ENCODE data around the gene NPIPA8.
"Not testable (repeated sequence)": the region's sequence is repeated elsewhere in the genome, so short reads cannot be mapped to it uniquely, and the experiment has no call there.

The NPIPA8 gene

GRCh38 chr16:18307241-18307640 is 29.3 kb downstream of the NPIPA8 start:
- H3K4me3 ChIP-seq (ENCODE audit: low read length); H3K36me3 ChIP-seq (ENCODE audit: control insufficient read depth, insufficient read depth, low read length); H3K4me1 ChIP-seq (ENCODE audit: control insufficient read depth, insufficient read depth, low read length); H3K27ac ChIP-seq (ENCODE audit: low read depth, low read length); H3K9ac ChIP-seq (ENCODE audit: low read length); H3K27me3 ChIP-seq (ENCODE audit: control insufficient read depth, insufficient read depth, low read length): not testable (repeated sequence)

DNA sequence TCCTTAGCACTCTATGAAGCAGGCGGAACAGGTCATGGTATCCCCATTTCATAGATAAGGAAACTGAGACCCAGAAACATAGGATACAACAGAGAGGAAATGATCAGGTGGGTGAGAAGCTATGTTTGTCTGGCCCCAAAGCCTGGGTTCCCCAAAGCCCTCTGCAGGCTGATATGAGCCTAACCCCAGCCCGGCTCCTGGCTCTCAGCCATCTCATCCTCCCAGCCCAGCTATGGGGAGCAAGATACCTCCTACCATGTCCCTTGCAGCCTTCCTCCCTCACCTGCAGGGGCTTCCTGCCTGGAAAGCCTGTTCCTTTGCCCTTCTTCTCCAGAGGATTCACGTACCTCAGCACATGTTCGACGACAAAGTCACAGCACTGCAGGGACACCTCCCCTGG is 30.5 kb downstream of the NPIPA8 start:
- H3K4me1 ChIP-seq (ENCODE audit: control insufficient read depth, insufficient read depth, low read length); H3K27me3 ChIP-seq (ENCODE audit: control insufficient read depth, insufficient read depth, low read length); H3K36me3 ChIP-seq (ENCODE audit: control insufficient read depth, insufficient read depth, low read length); H3K9ac ChIP-seq (ENCODE audit: low read length); H3K27ac ChIP-seq (ENCODE audit: low read depth, low read length); H3K4me3 ChIP-seq (ENCODE audit: low read length): not testable (repeated sequence)

GRCh38 chr16:18303059-18303706 is 33.4 kb downstream of the NPIPA8 start:
- H3K27ac ChIP-seq (ENCODE audit: low read depth, low read length); H3K9ac ChIP-seq (ENCODE audit: low read length); H3K36me3 ChIP-seq (ENCODE audit: control insufficient read depth, insufficient read depth, low read length); H3K4me1 ChIP-seq (ENCODE audit: control insufficient read depth, insufficient read depth, low read length); H3K27me3 ChIP-seq (ENCODE audit: control insufficient read depth, insufficient read depth, low read length); H3K4me3 ChIP-seq (ENCODE audit: low read length): not testable (repeated sequence)

GRCh38 chr16:18297714-18298113 is 38.8 kb downstream of the NPIPA8 start:
- not testable (repeated sequence) for H3K27ac ChIP-seq (ENCODE audit: low read depth, low read length); H3K4me1 ChIP-seq (ENCODE audit: control insufficient read depth, insufficient read depth, low read length); H3K4me3 ChIP-seq (ENCODE audit: low read length); H3K9ac ChIP-seq (ENCODE audit: low read length); H3K36me3 ChIP-seq (ENCODE audit: control insufficient read depth, insufficient read depth, low read length); H3K27me3 ChIP-seq (ENCODE audit: control insufficient read depth, insufficient read depth, low read length)

- H3K27me3 ChIP-seq (ENCODE audit: control insufficient read depth, insufficient read depth, low read length); H3K4me3 ChIP-seq (ENCODE audit: low read length); H3K9ac ChIP-seq (ENCODE audit: low read length); H3K27ac ChIP-seq (ENCODE audit: low read depth, low read length); H3K36me3 ChIP-seq (ENCODE audit: control insufficient read depth, insufficient read depth, low read length); H3K4me1 ChIP-seq (ENCODE audit: control insufficient read depth, insufficient read depth, low read length): not testable (repeated sequence)
Observed at GRCh38 chr16:18296931-18297330, 39.6 kb downstream of the NPIPA8 start.

DNA sequence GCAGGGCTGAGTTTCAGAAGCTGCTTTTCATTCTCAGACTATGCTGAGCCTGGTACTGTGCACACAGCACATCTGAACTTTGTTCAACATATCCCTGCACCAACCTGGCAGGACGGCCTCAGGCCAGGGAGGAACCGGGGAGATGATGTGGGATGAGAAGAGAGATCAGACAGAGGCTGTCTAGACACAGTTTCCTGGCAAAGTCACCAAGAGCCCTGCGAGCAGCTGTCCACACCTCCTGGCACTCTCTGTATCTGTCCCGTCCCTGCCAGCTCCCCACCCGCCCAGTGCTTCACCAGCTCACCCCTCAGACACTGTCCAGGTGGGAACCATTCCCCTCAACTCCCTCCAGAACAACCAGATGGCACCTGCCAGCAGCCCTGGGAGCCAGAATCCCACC is 42.2 kb downstream of the NPIPA8 start:
- H3K27me3 ChIP-seq (ENCODE audit: control insufficient read depth, insufficient read depth, low read length); H3K9ac ChIP-seq (ENCODE audit: low read length); H3K27ac ChIP-seq (ENCODE audit: low read depth, low read length); H3K4me3 ChIP-seq (ENCODE audit: low read length); H3K36me3 ChIP-seq (ENCODE audit: control insufficient read depth, insufficient read depth, low read length); H3K4me1 ChIP-seq (ENCODE audit: control insufficient read depth, insufficient read depth, low read length): not testable (repeated sequence)

DNA sequence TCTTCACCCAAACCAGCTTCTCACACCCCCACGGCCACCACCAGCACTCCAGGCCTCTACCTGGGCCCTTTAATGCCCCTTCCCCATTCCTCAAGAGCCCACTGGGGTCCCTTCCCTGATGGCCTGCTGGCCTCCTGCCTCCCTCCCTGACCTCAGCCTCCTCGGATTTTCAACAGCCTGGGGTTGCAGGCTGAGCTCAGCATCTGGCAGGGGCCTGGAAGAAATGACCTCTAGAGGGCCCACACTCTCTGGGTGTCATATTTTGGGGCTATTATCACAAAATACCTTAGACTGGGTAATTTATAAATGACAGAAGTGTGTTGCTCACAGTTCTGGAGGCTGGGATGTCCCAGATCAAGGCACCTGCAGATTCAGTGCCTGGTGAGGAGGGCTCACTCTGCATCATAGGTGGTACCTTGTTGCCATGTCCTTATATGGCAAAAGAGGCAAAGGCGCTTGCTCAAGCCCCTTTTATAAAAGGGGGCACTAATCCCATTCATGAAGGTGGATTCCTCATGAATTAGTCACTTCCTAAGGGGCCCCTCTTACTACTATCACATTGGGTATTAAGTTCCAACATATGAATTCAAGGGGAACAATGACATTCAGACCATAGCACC is 43.1 kb downstream of the NPIPA8 start:
- H3K36me3 ChIP-seq (ENCODE audit: control insufficient read depth, insufficient read depth, low read length); H3K27me3 ChIP-seq (ENCODE audit: control insufficient read depth, insufficient read depth, low read length); H3K4me3 ChIP-seq (ENCODE audit: low read length): not testable (repeated sequence)

GRCh38 chr16:18290959-18291358 is 45.6 kb downstream of the NPIPA8 start:
- not testable (repeated sequence) for H3K36me3 ChIP-seq (ENCODE audit: control insufficient read depth, insufficient read depth, low read length); H3K4me1 ChIP-seq (ENCODE audit: control insufficient read depth, insufficient read depth, low read length); H3K4me3 ChIP-seq (ENCODE audit: low read length); H3K9ac ChIP-seq (ENCODE audit: low read length); H3K27ac ChIP-seq (ENCODE audit: low read depth, low read length); H3K27me3 ChIP-seq (ENCODE audit: control insufficient read depth, insufficient read depth, low read length)

More for the DNA sequence above, 43.1 kb downstream of the NPIPA8 start:
- H3K4me1 ChIP-seq (ENCODE audit: control insufficient read depth, insufficient read depth, low read length); H3K27ac ChIP-seq (ENCODE audit: low read depth, low read length); H3K9ac ChIP-seq (ENCODE audit: low read length): not testable (repeated sequence)

DNA sequence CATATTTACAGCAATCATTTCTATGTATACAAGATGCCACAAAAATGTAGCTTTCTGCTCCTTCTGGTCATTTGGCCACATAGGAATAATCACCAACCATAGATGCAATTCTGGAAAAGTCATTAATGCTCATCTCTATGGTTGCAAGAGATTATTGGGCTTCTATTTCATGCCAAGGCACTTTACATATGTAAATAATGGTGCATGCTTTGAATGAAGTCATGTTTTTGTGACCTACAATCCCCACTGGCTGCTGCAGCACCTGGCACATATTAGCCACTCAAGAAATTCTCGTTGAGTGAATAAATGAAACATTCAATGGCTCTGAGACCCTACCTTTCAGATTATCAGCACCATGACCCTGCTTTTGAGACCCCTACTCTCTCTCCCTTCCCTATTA is 50.2 kb downstream of the NPIPA8 start:
- not testable (repeated sequence) for H3K36me3 ChIP-seq (ENCODE audit: control insufficient read depth, insufficient read depth, low read length)

GRCh38 chr16:18280319-18280718 is 56.2 kb downstream of the NPIPA8 start:
- not testable (repeated sequence) for H3K4me3 ChIP-seq (ENCODE audit: low read length); H3K4me1 ChIP-seq (ENCODE audit: control insufficient read depth, insufficient read depth, low read length); H3K9ac ChIP-seq (ENCODE audit: low read length); H3K27ac ChIP-seq (ENCODE audit: low read depth, low read length); H3K36me3 ChIP-seq (ENCODE audit: control insufficient read depth, insufficient read depth, low read length); H3K27me3 ChIP-seq (ENCODE audit: control insufficient read depth, insufficient read depth, low read length)

More for the DNA sequence above, 50.2 kb downstream of the NPIPA8 start:
- H3K9ac ChIP-seq (ENCODE audit: low read length); H3K4me1 ChIP-seq (ENCODE audit: control insufficient read depth, insufficient read depth, low read length); H3K4me3 ChIP-seq (ENCODE audit: low read length); H3K27me3 ChIP-seq (ENCODE audit: control insufficient read depth, insufficient read depth, low read length); H3K27ac ChIP-seq (ENCODE audit: low read depth, low read length): not testable (repeated sequence)

- H3K4me3 ChIP-seq (ENCODE audit: low read length); H3K27ac ChIP-seq (ENCODE audit: low read depth, low read length); H3K27me3 ChIP-seq (ENCODE audit: control insufficient read depth, insufficient read depth, low read length); H3K4me1 ChIP-seq (ENCODE audit: control insufficient read depth, insufficient read depth, low read length); H3K36me3 ChIP-seq (ENCODE audit: control insufficient read depth, insufficient read depth, low read length); H3K9ac ChIP-seq (ENCODE audit: low read length): not testable (repeated sequence)
Observed at GRCh38 chr16:18276756-18277155, 59.8 kb downstream of the NPIPA8 start.

DNA sequence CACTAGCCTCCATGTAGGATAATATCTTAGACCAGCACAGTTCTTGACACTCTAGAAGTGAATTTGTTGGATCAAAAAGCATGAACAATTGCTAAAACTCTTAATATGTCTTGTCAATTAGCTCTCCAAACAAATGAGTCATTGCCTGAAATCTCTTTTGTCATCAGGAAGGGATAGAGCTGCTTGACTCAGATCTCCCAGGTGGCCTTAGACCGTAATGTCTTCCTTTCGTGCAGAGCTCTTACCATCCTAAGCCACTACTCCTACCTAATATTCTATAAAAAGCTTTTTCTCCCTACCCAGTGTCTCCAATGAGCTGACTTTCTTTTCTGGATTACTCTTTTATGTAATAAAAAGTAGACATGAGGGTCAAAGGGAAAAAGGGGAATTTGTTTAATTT is 66.4 kb downstream of the NPIPA8 start:
- H3K4me3 ChIP-seq (ENCODE audit: low read length); H3K4me1 ChIP-seq (ENCODE audit: control insufficient read depth, insufficient read depth, low read length); H3K27me3 ChIP-seq (ENCODE audit: control insufficient read depth, insufficient read depth, low read length); H3K36me3 ChIP-seq (ENCODE audit: control insufficient read depth, insufficient read depth, low read length); H3K9ac ChIP-seq (ENCODE audit: low read length); H3K27ac ChIP-seq (ENCODE audit: low read depth, low read length): not testable (repeated sequence)
